Measurements from ENCODE around the gene LHFPL4.

The LHFPL4 gene

DNA sequence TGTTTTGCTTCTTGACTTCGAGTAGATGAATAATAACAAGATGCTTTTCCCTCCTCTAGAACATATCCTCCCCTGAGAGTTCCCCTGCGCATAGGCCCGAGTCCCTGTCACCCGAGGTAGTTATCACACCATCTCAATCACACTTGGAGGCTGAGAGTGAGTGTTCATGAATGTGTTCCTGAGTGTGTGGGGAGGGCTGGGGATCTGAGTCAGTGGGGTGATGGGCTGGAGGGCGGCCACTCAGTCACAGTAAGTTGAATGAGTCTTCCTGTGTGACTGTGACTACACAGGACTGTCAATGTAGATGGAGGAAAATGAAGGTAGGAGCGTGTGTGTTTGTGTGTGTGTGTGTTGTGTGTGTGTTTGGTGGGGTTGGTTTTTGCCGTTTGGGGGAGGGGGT is 85.2 kb downstream of the LHFPL4 start:
- no peak for DNase-seq

DNA sequence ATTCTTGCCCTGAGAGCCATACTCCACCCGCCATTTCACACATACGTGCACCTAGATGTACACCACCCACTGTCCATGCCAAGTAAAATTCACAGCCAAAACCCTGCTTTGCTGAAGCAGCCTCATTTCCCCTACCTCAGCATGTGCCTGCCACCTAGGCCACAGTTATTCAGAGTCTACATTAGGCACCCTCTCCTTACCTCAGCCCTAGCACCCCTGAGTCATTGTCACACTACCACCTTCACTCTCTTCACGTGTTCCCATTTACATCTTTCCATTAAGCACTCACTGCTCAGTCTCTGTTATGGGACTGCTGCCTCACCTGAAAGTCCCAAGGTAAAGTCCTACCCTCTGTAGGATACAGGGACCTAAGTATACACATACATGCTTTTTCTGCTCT is 86.2 kb downstream of the LHFPL4 start:
- no peak for DNase-seq

- no peak for DNase-seq
Observed at GRCh38 chr3:9455596-9456131, 98.0 kb downstream of the LHFPL4 start.

- no peak for DNase-seq
Observed at GRCh38 chr3:9452417-9452816, 101.2 kb downstream of the LHFPL4 start.

DNA sequence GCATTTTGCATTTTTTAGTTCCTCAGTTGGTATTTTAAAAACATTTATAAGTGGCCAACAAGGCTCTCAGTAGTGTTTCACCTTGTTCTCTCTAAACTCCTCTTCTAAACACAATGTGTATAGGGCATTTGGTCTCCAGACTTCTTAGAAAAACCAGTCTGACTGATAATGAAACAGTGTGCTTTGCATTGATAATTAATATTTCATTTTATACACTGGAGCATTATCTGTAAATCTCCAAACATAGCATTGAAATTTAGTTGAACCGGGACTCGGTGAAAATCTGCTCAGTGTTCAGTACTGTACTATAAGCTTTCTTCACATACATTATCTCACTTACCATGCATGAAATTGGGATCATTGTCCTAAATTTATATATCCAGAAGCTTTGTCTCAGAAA is 102.6 kb downstream of the LHFPL4 start:
- DNase-seq: no peak

DNA sequence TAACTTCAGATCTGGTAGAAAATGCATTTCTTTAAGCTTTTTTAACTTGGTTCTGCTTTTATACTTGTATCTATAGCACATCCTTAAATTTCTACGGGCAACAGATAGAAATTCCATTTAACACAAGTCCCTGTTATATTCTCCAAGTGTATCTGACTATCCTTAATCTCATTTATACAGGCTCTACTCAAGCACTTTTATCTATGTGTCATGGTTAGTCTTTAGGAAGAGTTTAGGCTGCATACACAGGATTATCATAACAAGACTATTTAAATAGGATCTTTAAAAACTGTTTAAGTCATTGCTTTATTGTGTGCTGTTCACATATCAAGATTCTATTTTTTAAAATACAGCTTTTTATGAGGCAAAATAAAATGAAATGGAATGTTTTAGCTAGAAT is 103.5 kb downstream of the LHFPL4 start:
- no peak for DNase-seq

DNA sequence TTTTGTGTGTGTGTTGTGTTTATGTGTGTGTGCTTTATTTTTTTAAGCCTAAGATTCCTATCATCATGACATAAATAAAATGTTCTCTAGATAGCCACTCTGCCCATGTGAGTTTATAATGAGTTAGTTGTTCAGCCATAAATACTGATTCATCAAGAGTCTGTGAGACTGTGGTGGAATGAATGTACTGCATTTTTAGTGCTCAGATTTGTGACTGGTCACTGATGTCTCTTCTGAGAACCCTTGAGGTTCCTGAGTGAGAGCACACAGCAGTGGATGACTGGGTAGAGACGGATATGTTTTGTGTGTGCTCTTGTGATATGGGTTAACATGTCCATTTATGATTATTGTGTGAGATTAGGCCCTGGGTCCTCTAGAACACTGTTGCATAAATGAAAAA is 105.0 kb downstream of the LHFPL4 start:
- DNase-seq: no peak

All from right forelimb (tissue), 1 donor.